HepG2 (cell line): ENCODE data around the gene CTNND2. TPM values are rescaled to one million over a fixed set of nuclear protein-coding genes. Genes with fewer than 3 reads are reported as not detected.
A peak's percentile ranks its signal among the peaks of the same experiment; 100 is the strongest.

Experiments used
- ATAC-seq: fragments of 200-7000 bp; cut with Tn5 transposase; 3 replicates; pipeline ENCODE4 v1.9.1; 2020; ENCODE audit warnings: mild to moderate bottlenecking, moderate library complexity
- BruUV-seq: library from RNA; stranded (reverse); fragments of 400-500 nt; replicated peaks from 2 replicates; lab custom pipeline; 2021; lab: Mats Ljungman, UMichigan
- CTCF ChIA-PET: fragments of 300-600 bp; formaldehyde crosslinking; extraction: SDS; loops from one replicate; lab custom pipeline; 2021; ENCODE audit warnings: low total read pairs, inconsistent platforms, low intra/inter-chr PET ratio; lab: Yijun Ruan, JAX
- POLR2A ChIA-PET: fragments of 350-600 bp; sonication (Branson Sonifier 250); formaldehyde crosslinking; loops from one replicate; lab custom pipeline; 2020; ENCODE audit warnings: antibody characterized with exemption, inconsistent platforms; lab: Yijun Ruan, JAX
- DNase-seq: peaks from one replicate; pipeline ENCODE4 v3.0.0-alpha.2; 2015; ENCODE audit warnings: low spot score
- FAIRE-seq: peaks from 3 replicates; lab custom pipeline; 2011; peaks lifted over from hg19 to GRCh38; lab: Jason Lieb, UNC
- H2AFZ ChIP-seq: one replicate; pipeline ENCODE4 v1.6.1; 2011; ENCODE audit warnings: low read length, inconsistent platforms
- H3K27ac ChIP-seq: fragments of 300-600 bp; 3 replicates; pipeline ENCODE4 v1.8.0; 2011; ENCODE audit warnings: mixed run types, mild to moderate bottlenecking, mixed read lengths, low read length, inconsistent platforms; ENCODE audit not compliant: insufficient read depth; ENCODE audit errors: extremely low read length
- H3K27me3 ChIP-seq, 2 experiments: fragments of 200-600 bp in 1 of 2; 2 replicates in 1 of 2; 3 replicates in 1 of 2; pipeline versions ENCODE4 v1.6.0 to v1.8.0; 2011; ENCODE audit warnings: low read length in 2 of 2, mild to moderate bottlenecking in 2 of 2, moderate library complexity in 2 of 2, inconsistent platforms in 1 of 2; ENCODE audit not compliant: insufficient read depth in 2 of 2, control insufficient read depth in 1 of 2
- H3K36me3 ChIP-seq, 2 experiments: fragments of 200-600 bp in 1 of 2; replicated peaks in 1 of 2; 2 replicates in 1 of 2; 3 replicates in 1 of 2; pipeline versions ENCODE4 v1.5.1 to v1.8.0; 2011; ENCODE audit warnings: low read length in 2 of 2, inconsistent platforms in 1 of 2; ENCODE audit not compliant: insufficient read depth in 2 of 2, control insufficient read depth in 1 of 2
- H3K4me1 ChIP-seq: 2 replicates; pipeline ENCODE4 v1.5.1; 2012; ENCODE audit warnings: low read length, inconsistent platforms; ENCODE audit not compliant: insufficient read depth
- H3K4me2 ChIP-seq: 2 replicates; pipeline ENCODE4 v1.6.0; 2011; ENCODE audit warnings: low read depth, low read length, inconsistent platforms
- H3K4me3 ChIP-seq, 3 experiments: fragments of 200-600 bp in 1 of 3; sonication (generic), shearing (Covaris generic) in 1 of 3; replicated peaks in 1 of 3; 2 replicates each; pipeline ENCODE4 v1.5.1; 2011 to 2016; ENCODE audit warnings: low read length in 3 of 3, inconsistent platforms in 2 of 3, low read depth in 2 of 3, mild to moderate bottlenecking in 2 of 3, control low read depth in 1 of 3, mixed read lengths in 1 of 3; ENCODE audit not compliant: insufficient read depth in 1 of 3
- H3K79me2 ChIP-seq: one replicate; pipeline ENCODE4 v1.6.1; 2011; ENCODE audit warnings: low read length, inconsistent platforms; ENCODE audit not compliant: insufficient read depth
- H3K9ac ChIP-seq: 2 replicates; pipeline ENCODE4 v1.6.0; 2011; ENCODE audit warnings: mild to moderate bottlenecking, low read depth, low read length, inconsistent platforms; ENCODE audit not compliant: insufficient read depth
- H3K9me3 ChIP-seq: 2 replicates; pipeline ENCODE4 v1.5.1; 2012; ENCODE audit warnings: mild to moderate bottlenecking, low read length
- H4K20me1 ChIP-seq: 2 replicates; pipeline ENCODE4 v1.6.0; 2011; ENCODE audit warnings: inconsistent platforms, mild to moderate bottlenecking, low read length, moderate library complexity; ENCODE audit not compliant: insufficient read depth
- HNRNPK ChIP-seq: fragments of 200-400 bp; formaldehyde crosslinking; IDR thresholded peaks from 2 replicates; pipeline ENCODE4 v1.6.1; 2018; ENCODE audit warnings: low read length, low read depth, moderate library complexity, mild to moderate bottlenecking; ENCODE audit not compliant: poor library complexity, severe bottlenecking
- MZF1 ChIP-seq: sonication (generic); formaldehyde crosslinking; IDR thresholded peaks from 2 replicates; pipeline ENCODE4 v1.8.1; 2023; ENCODE audit warnings: mild to moderate bottlenecking, missing genetic modification reagents, borderline replicate concordance
- PBX2 ChIP-seq: IDR thresholded peaks from 2 replicates; pipeline ENCODE4 v1.6.1; 2016; ENCODE audit warnings: control low read depth
- RCOR2 ChIP-seq: IDR thresholded peaks from 2 replicates; pipeline ENCODE4 v1.6.1; 2016; ENCODE audit warnings: missing biosample characterization, missing genetic modification reagents
- SMAD3 ChIP-seq: sonication (generic); formaldehyde crosslinking; IDR thresholded peaks from 2 replicates; pipeline ENCODE4 v1.4.0; 2020; ENCODE audit warnings: missing genetic modification reagents
- SP2 ChIP-seq: sonication (generic); formaldehyde crosslinking; IDR thresholded peaks from 2 replicates; pipeline ENCODE4 v1.5.1; 2020; ENCODE audit warnings: mild to moderate bottlenecking, missing genetic modification reagents
- ZNF280D ChIP-seq: sonication (generic); formaldehyde crosslinking; IDR thresholded peaks from 2 replicates; pipeline ENCODE4 v1.5.1; 2020; ENCODE audit warnings: mild to moderate bottlenecking, missing genetic modification reagents
- ZNF296 ChIP-seq: sonication (generic); formaldehyde crosslinking; conservative IDR thresholded peaks from 2 replicates; pipeline ENCODE4 v1.5.0; 2020; ENCODE audit warnings: mild to moderate bottlenecking, missing genetic modification reagents
- ZNF570 ChIP-seq: sonication (generic); formaldehyde crosslinking; IDR thresholded peaks from 2 replicates; pipeline ENCODE4 v1.4.0; 2020; ENCODE audit warnings: mild to moderate bottlenecking, missing genetic modification reagents, borderline replicate concordance
- WGBS: methylation state at CpG from one replicate; pipeline ENCODE4 v1.1.6; 2017; ENCODE audit warnings: low lambda C conversion rate; 5-methylcytosine and 5-hydroxymethylcytosine counted together
- in situ Hi-C: cut with HindIII; loops from 2 replicates; pipeline ENCODE4 v1.10.0; 2017; ENCODE audit warnings: low pct_unique_long_range_greater_than_20kb; ENCODE audit not compliant: extremely low pct_ligation_motif_present
- intact Hi-C: fragments of 100-400 bp; cut with micrococcal nuclease; formaldehyde crosslinking; loops from one replicate; pipeline ENCODE4 v1.10.0; 2022; ENCODE audit not compliant: unreplicated experiment
- polyA plus RNA-seq, 8 experiments: library from polyadenylated mRNA; depleted of rRNA in 3 of 8; stranded (reverse) in 7 of 8; unstranded in 1 of 8; fragments of >200 nt; fragmentation: Illumina TruSeq in 4 of 8; extraction: Trizol in 4 of 8; gene quantifications; 2 replicates each; pipeline versions ENCODE4 v1.2.1 to v1.2.3, GENCODE V29; 2011 to 2016; ENCODE audit warnings: low read depth in 4 of 8, missing spikeins in 1 of 8, mixed read lengths in 1 of 8; ENCODE audit not compliant: insufficient read depth in 1 of 8
- total RNA-seq, 5 experiments: library from RNA; depleted of rRNA; stranded (reverse); fragments of >200 nt; fragmentation: Illumina TruSeq; extraction: Trizol; gene quantifications; 2 replicates each; pipeline ENCODE4 v1.2.3, GENCODE V29; 2016; ENCODE audit warnings: low read depth in 1 of 5

CTNND2 gene
- total and polyA plus RNA-seq, 2 of the 13 experiments (the other 11 are each of a cell fraction or from before 2014, with no cell fraction given), result not detected

- Histone ChIP-seq H2AFZ (no peak overlapping the region), H3K9me3 (no peaks in the 10 kb centered on the region), H3K79me2 (no peaks in the 10 kb centered on the region)
- no peak for DNase-seq
- CTCF ChIA-PET, result interaction anchor here (1.1 to 1.4 kb wide), 2 partner anchors 191 to 195 kb away, joined by 3 to 7 read pairs; no protein-coding TSS in a partner anchor
- TF ChIP-seq ZNF570 (CRISPR knock-in tag) (no peak), HNRNPK (peak; percentile 82), PBX2 (CRISPR knock-in tag) (no peak)
- TF ChIP-seq, all 625 proteins: peak for 1
- WGBS, result 57% methylated on average over 8 of the region's 8 CpGs
- Histone ChIP-seq H4K20me1 (no peaks in the 10 kb centered on the region), H3K27ac (no peak overlapping the region), H3K36me3 (no peaks in the 10 kb centered on the region), H3K9ac (no peak overlapping the region), H3K4me2 (no peak overlapping the region), H3K27me3 (peaks cover 0 to 2% of the 10 kb centered on the region in 2 experiments; a peak in 2 of 5 replicates), H3K4me3 (no peak overlapping the region), H3K4me1 (no peaks in the 10 kb centered on the region)
- in situ Hi-C loops, result loop anchor here (5.0 kb wide), 1 partner anchor 195 kb away; no protein-coding TSS in a partner anchor
- no TSS peak for BruUV-seq
- ATAC-seq, result no peak
- POLR2A ChIA-PET, result no interaction called here
- intact Hi-C loops, result loop anchor here (5.0 kb wide), 1 partner anchor 125 kb away; no protein-coding TSS in a partner anchor
- FAIRE-seq, result no peak
Measured at GRCh38 chr5:10987276-10987924, 916.8 kb downstream of the CTNND2 start.

DNA sequence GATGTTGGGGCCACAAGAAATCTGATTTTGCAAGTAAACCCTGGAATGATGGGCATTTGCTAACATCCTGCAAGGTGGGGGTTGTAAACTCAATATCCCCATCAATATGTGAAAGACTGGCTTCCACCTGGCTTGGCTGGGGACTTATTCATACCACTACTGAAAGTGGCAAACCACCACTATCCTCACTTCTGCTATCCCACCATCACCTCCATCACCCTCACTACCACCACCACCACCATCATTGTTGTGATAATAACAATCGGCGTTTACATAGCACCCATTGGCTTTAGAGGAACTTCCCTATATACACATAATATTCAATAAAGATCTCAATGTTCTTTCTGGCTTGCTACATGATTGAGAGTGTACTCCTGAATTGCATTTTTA lies 918.5 kb downstream of the CTNND2 start:
- ChIA-PET POLR2A (no interaction called here), CTCF (no interaction called here)
- H3K4me1 ChIP-seq, result peaks cover 10% of the 10 kb centered on the region; the same call in 1 of the 2 replicates
- H3K27ac ChIP-seq, result no peak overlapping the region
- no peaks in the 10 kb centered on the region for H3K9me3 ChIP-seq
- H3K4me3 ChIP-seq, result no peak overlapping the region
- TF ChIP-seq RCOR2 (CRISPR knock-in tag) (no peak), MZF1 (CRISPR knock-in tag) (no peak), ZNF280D (no peak), ZNF296 (CRISPR knock-in tag) (no peak), SP2 (no peak), SMAD3 (CRISPR knock-in tag) (no peak)
- in situ Hi-C loops, result loop anchor here (5.0 kb wide), 1 partner anchor 197 kb away; no protein-coding TSS in a partner anchor
- H3K27me3 ChIP-seq, result no peaks in the 10 kb centered on the region; a peak in 1 of 5 replicates
- intact Hi-C loops, result loop anchor here (5.0 kb wide), 1 partner anchor 123 kb away; no protein-coding TSS in a partner anchor
- ATAC-seq (no peak), FAIRE-seq (no peak), DNase-seq (no peak)
- H3K4me2 ChIP-seq, result no peak overlapping the region
- H2AFZ ChIP-seq, result no peak overlapping the region
- H3K9ac ChIP-seq, result no peak overlapping the region
- H3K79me2 ChIP-seq, result no peaks in the 10 kb centered on the region
- H4K20me1 ChIP-seq, result no peaks in the 10 kb centered on the region
- BruUV-seq, result no TSS peak
- WGBS, result 29% methylated on average over 2 of the region's 2 CpGs
- H3K36me3 ChIP-seq, result no peaks in the 10 kb centered on the region
